Osteoblast (primary cell): ENCODE data around the gene AFF3. TPM values are rescaled to one million over a fixed set of nuclear protein-coding genes. Genes with fewer than 3 reads are reported as not detected.

Source experiments
- DNase-seq: peaks from one replicate; pipeline ENCODE4 v3.0.0; 2011; ENCODE audit warnings: low spot score, mixed read lengths; ENCODE audit not compliant: insufficient read length; ENCODE audit errors: missing footprints
- H2AFZ ChIP-seq: 2 replicates; pipeline ENCODE4 v1.6.0; 2011; ENCODE audit warnings: mild to moderate bottlenecking, low read length
- H3K27ac ChIP-seq: 2 replicates; pipeline ENCODE4 v1.5.1; 2011; ENCODE audit warnings: mild to moderate bottlenecking, low read depth, low read length, moderate library complexity
- H3K27me3 ChIP-seq: 2 replicates; pipeline ENCODE4 v1.6.0; 2012; ENCODE audit warnings: mild to moderate bottlenecking, control low read depth, inconsistent platforms, low read length, moderate library complexity; ENCODE audit not compliant: insufficient read depth
- H3K36me3 ChIP-seq: 2 replicates; pipeline ENCODE4 v1.5.1; 2011; ENCODE audit warnings: mild to moderate bottlenecking, low read length, control low read depth, moderate library complexity; ENCODE audit not compliant: insufficient read depth
- H3K4me1 ChIP-seq: 2 replicates; pipeline ENCODE4 v1.5.1; 2011; ENCODE audit warnings: mild to moderate bottlenecking, low read length, control low read depth, moderate library complexity; ENCODE audit not compliant: insufficient read depth
- H3K4me2 ChIP-seq: 2 replicates; pipeline ENCODE4 v1.6.0; 2011; ENCODE audit warnings: mild to moderate bottlenecking, low read length; ENCODE audit not compliant: insufficient read depth
- H3K4me3 ChIP-seq: fragments of 200-600 bp; sonication (generic); 3 replicates; pipeline ENCODE4 v1.5.1; 2012; ENCODE audit warnings: mild to moderate bottlenecking, low read length, inconsistent platforms; ENCODE audit not compliant: insufficient read depth
- H3K79me2 ChIP-seq: 2 replicates; pipeline ENCODE4 v1.6.0; 2012; ENCODE audit warnings: mild to moderate bottlenecking, low read length, control low read depth, inconsistent platforms; ENCODE audit not compliant: insufficient read depth
- H3K9me3 ChIP-seq: 2 replicates; pipeline ENCODE4 v1.5.1; 2011; ENCODE audit warnings: low read depth, low read length, control low read depth
- H4K20me1 ChIP-seq: 2 replicates; pipeline ENCODE4 v1.6.0; 2012; ENCODE audit warnings: mild to moderate bottlenecking, low read length, control low read depth; ENCODE audit not compliant: insufficient read depth
- total RNA-seq: library from RNA; depleted of rRNA; stranded (reverse); fragments of >200 nt; gene quantifications from 2 replicates; pipeline ENCODE4 v1.2.3, GENCODE V29; 2012
- TF ChIP-seq, protein P1 (sequence below): IDR thresholded peaks from 2 replicates; pipeline ENCODE4 v1.5.1; 2011; ENCODE audit warnings: mild to moderate bottlenecking, low read depth, low read length, moderate library complexity; ENCODE audit errors: extremely low read depth

The AFF3 gene
- total RNA-seq, 1 donor = 4.3 TPM

DNA sequence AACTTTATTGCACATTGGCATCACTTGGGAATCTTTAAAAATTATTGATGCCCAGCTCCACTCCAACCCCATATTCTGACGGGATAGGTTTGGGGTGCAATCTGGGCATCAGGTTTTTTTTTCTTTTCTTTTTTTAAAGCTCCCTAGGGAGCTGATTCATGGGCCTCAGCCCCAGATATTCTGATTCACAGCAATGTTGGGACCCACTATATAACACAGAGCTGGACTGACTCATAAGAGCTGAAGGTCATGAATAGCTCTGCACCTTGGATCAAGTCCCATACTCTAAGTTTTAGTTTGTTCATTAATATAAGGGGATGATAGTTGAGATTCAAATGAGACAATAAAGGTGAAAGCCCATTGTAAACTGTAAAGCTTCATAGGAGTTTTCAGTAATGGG is 461.4 kb downstream of the AFF3 start:
- no peak overlapping the region for H3K4me3 ChIP-seq
- peak overlapping the region; percentile 66 for H3K27ac ChIP-seq
- TF ChIP-seq, protein P1, sequence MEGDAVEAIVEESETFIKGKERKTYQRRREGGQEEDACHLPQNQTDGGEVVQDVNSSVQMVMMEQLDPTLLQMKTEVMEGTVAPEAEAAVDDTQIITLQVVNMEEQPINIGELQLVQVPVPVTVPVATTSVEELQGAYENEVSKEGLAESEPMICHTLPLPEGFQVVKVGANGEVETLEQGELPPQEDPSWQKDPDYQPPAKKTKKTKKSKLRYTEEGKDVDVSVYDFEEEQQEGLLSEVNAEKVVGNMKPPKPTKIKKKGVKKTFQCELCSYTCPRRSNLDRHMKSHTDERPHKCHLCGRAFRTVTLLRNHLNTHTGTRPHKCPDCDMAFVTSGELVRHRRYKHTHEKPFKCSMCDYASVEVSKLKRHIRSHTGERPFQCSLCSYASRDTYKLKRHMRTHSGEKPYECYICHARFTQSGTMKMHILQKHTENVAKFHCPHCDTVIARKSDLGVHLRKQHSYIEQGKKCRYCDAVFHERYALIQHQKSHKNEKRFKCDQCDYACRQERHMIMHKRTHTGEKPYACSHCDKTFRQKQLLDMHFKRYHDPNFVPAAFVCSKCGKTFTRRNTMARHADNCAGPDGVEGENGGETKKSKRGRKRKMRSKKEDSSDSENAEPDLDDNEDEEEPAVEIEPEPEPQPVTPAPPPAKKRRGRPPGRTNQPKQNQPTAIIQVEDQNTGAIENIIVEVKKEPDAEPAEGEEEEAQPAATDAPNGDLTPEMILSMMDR = no peak
- H3K27me3 ChIP-seq = peaks cover 21% of the 10 kb centered on the region
- H2AFZ ChIP-seq = no peak overlapping the region
- no peaks in the 10 kb centered on the region for H3K79me2 ChIP-seq
- DNase-seq = peak; percentile 83
- no peaks in the 10 kb centered on the region for H3K36me3 ChIP-seq
- H4K20me1 ChIP-seq = no peaks in the 10 kb centered on the region
- peak overlapping the region; percentile 47 for H3K4me2 ChIP-seq
- H3K9me3 ChIP-seq = no peaks in the 10 kb centered on the region
- H3K4me1 ChIP-seq = peaks cover 34% of the 10 kb centered on the region

DNA sequence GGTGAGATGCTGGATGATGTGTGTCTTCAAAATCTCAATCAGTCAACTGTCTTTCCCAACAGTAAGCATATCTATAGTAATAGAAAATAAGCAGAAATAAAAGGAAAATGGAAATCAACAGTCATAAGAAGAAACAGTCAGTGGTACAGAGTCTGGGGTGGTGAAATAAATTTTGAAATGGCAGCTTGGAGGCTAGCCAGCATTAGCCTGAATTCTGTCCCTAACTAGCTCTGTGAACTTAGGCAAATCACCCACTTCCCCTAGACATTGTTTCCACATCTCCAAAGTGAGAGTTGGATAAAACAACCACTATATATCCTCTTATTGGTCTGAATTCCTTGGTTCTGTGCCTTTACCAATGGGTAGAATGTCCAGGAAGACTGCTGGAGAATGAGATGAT is 462.9 kb downstream of the AFF3 start:
- no peaks in the 10 kb centered on the region for H3K9me3 ChIP-seq
- H3K36me3 ChIP-seq = no peaks in the 10 kb centered on the region
- no peak overlapping the region for H3K27ac ChIP-seq
- H2AFZ ChIP-seq = no peak overlapping the region
- H3K4me1 ChIP-seq = peaks cover 34% of the 10 kb centered on the region
- H3K4me2 ChIP-seq = no peak overlapping the region
- TF ChIP-seq, protein P1 = no peak
- no peaks in the 10 kb centered on the region for H3K79me2 ChIP-seq
- no peak for DNase-seq
- no peaks in the 10 kb centered on the region for H4K20me1 ChIP-seq
- no peak overlapping the region for H3K4me3 ChIP-seq
- H3K27me3 ChIP-seq = peaks cover 17% of the 10 kb centered on the region

DNA sequence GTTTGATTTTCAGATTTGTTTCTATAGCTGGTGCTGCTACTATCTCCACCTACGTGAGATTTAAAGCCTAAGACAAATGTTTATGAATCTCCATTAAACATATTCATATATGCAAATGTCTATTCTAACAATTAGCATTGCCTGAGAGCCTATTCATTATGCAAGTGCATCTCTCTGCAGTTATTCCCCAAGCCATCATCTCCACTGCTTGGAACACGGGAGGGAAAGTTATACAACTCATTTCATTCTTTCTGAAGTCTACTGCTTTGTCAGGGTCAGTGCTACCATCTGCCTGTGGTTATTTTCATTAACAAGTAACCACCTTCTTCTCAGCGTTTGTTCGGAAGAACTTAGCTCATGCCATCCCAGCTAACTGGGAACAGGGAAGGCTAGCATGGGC is 463.8 kb downstream of the AFF3 start:
- no peaks in the 10 kb centered on the region for H4K20me1 ChIP-seq
- H3K9me3 ChIP-seq = no peaks in the 10 kb centered on the region
- no peak for DNase-seq
- no peaks in the 10 kb centered on the region for H3K36me3 ChIP-seq
- H3K4me2 ChIP-seq = no peak overlapping the region
- peaks cover 34% of the 10 kb centered on the region for H3K4me1 ChIP-seq
- H3K27ac ChIP-seq = no peak overlapping the region
- no peak overlapping the region for H2AFZ ChIP-seq
- H3K4me3 ChIP-seq = no peak overlapping the region
- H3K79me2 ChIP-seq = no peaks in the 10 kb centered on the region
- TF ChIP-seq, protein P1 = no peak
- peaks cover 15% of the 10 kb centered on the region for H3K27me3 ChIP-seq

DNA sequence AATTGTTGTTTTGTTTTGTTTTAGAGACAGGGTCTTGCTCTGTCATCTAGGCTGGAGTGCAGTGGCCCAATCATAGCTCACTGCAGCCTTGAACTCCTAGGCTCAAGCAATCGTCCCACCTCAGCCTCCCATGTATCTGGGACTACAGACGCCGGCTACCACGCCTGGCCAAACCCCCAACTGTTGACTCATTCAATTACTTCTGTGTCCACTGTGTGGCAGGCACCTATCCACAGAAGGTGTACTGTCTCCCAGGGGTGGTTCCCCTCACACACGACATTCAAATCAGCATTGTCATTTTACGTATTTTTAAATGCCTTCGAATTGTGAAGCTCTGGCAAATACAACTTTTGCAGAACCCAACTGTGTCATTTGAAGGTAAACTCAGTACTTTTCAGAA is 464.6 kb downstream of the AFF3 start:
- TF ChIP-seq, protein P1 = no peak
- Histone ChIP-seq H3K27me3 (peaks cover 12% of the 10 kb centered on the region), H3K4me3 (no peak overlapping the region), H3K27ac (no peak overlapping the region), H3K4me2 (no peak overlapping the region), H3K79me2 (no peaks in the 10 kb centered on the region), H2AFZ (no peak overlapping the region), H3K4me1 (peaks cover 31% of the 10 kb centered on the region), H3K9me3 (no peaks in the 10 kb centered on the region), H4K20me1 (no peaks in the 10 kb centered on the region), H3K36me3 (no peaks in the 10 kb centered on the region)
- no peak for DNase-seq
